ENCODE results near the gene SYNC. TPM values are rescaled to one million over a fixed set of nuclear protein-coding genes. Genes with fewer than 3 reads are reported as not detected.
A peak's percentile ranks its signal among the peaks of the same experiment; 100 is the strongest.

SYNC gene
- not detected for total RNA-seq

- H3K9me3 Mint-ChIP-seq, result no peaks in the 10 kb centered on the region
- H3K27me3 Mint-ChIP-seq, result peaks cover 41% of the 10 kb centered on the region
- no peak within 1 kb of the TSS for H3K27ac Mint-ChIP-seq
- peak within 1 kb of the TSS; percentile 14 for H3K4me3 Mint-ChIP-seq
- H3K36me3 Mint-ChIP-seq, result no peaks in the 10 kb centered on the region
- peaks cover 8% of the 10 kb centered on the region for H3K4me1 Mint-ChIP-seq
- DNase-seq, result peak; percentile 38
These were observed at the start of gene SYNC for GRCh38 chr1:32702599-32703478. Gene SYNC (minus strand): TSS chr1:32702770. CDS start chr1:32702660, 110 bp downstream.

GRCh38 chr1:32749771-32750170, 47.2 kb upstream of the SYNC start:
- Mint-ChIP-seq H3K4me1 (peaks cover 5% of the 10 kb centered on the region), H3K9me3 (no peaks in the 10 kb centered on the region), H3K27me3 (peaks cover 19% of the 10 kb centered on the region), H3K36me3 (no peaks in the 10 kb centered on the region), H3K4me3 (no peak overlapping the region), H3K27ac (no peak overlapping the region)
- no peak for DNase-seq

GRCh38 chr1:32749332-32749731, 46.8 kb upstream of the SYNC start:
- Mint-ChIP-seq H3K27me3 (peaks cover 16% of the 10 kb centered on the region), H3K4me3 (no peak overlapping the region), H3K4me1 (peaks cover 2% of the 10 kb centered on the region), H3K27ac (no peak overlapping the region), H3K9me3 (no peaks in the 10 kb centered on the region), H3K36me3 (no peaks in the 10 kb centered on the region)
- no peak for DNase-seq

- Mint-ChIP-seq H3K9me3 (no peaks in the 10 kb centered on the region), H3K4me3 (no peak overlapping the region), H3K4me1 (no peaks in the 10 kb centered on the region), H3K36me3 (no peaks in the 10 kb centered on the region), H3K27ac (no peak overlapping the region), H3K27me3 (peaks cover 17% of the 10 kb centered on the region)
- no peak for DNase-seq
These were observed 46.4 kb upstream of the SYNC start for GRCh38 chr1:32748926-32749325.

GRCh38 chr1:32748348-32748747, 45.8 kb upstream of the SYNC start:
- Mint-ChIP-seq H3K4me3 (no peak overlapping the region), H3K27ac (no peak overlapping the region), H3K36me3 (no peaks in the 10 kb centered on the region), H3K4me1 (no peaks in the 10 kb centered on the region), H3K9me3 (no peaks in the 10 kb centered on the region), H3K27me3 (peaks cover 21% of the 10 kb centered on the region)
- no peak for DNase-seq

GRCh38 chr1:32746130-32746529, 43.6 kb upstream of the SYNC start:
- DNase-seq, result no peak
- Mint-ChIP-seq H3K27ac (no peak overlapping the region), H3K4me3 (no peak overlapping the region), H3K9me3 (no peaks in the 10 kb centered on the region), H3K27me3 (peaks cover 26% of the 10 kb centered on the region), H3K4me1 (no peaks in the 10 kb centered on the region), H3K36me3 (no peaks in the 10 kb centered on the region)

GRCh38 chr1:32744071-32744425, 41.5 kb upstream of the SYNC start:
- H3K27me3 Mint-ChIP-seq, result peaks cover 37% of the 10 kb centered on the region
- DNase-seq, result no peak
- no peak overlapping the region for H3K27ac Mint-ChIP-seq
- H3K36me3 Mint-ChIP-seq, result no peaks in the 10 kb centered on the region
- no peak overlapping the region for H3K4me3 Mint-ChIP-seq
- H3K9me3 Mint-ChIP-seq, result no peaks in the 10 kb centered on the region
- no peaks in the 10 kb centered on the region for H3K4me1 Mint-ChIP-seq

GRCh38 chr1:32743380-32744070, 41.0 kb upstream of the SYNC start:
- Mint-ChIP-seq H3K4me1 (no peaks in the 10 kb centered on the region), H3K36me3 (no peaks in the 10 kb centered on the region), H3K4me3 (no peak overlapping the region), H3K27ac (no peak overlapping the region), H3K9me3 (no peaks in the 10 kb centered on the region), H3K27me3 (peaks cover 34% of the 10 kb centered on the region)
- no peak for DNase-seq

GRCh38 chr1:32742956-32743355, 40.4 kb upstream of the SYNC start:
- Mint-ChIP-seq H3K27ac (no peak overlapping the region), H3K27me3 (peaks cover 34% of the 10 kb centered on the region), H3K9me3 (no peaks in the 10 kb centered on the region), H3K4me3 (no peak overlapping the region), H3K4me1 (no peaks in the 10 kb centered on the region), H3K36me3 (no peaks in the 10 kb centered on the region)
- DNase-seq, result no peak

- no peak for DNase-seq
- Mint-ChIP-seq H3K27me3 (peaks cover 34% of the 10 kb centered on the region), H3K9me3 (no peaks in the 10 kb centered on the region), H3K27ac (no peak overlapping the region), H3K4me1 (no peaks in the 10 kb centered on the region), H3K4me3 (peak overlapping the region; percentile 18), H3K36me3 (no peaks in the 10 kb centered on the region)
These were observed 39.8 kb upstream of the SYNC start for GRCh38 chr1:32742199-32742947.

GRCh38 chr1:32741413-32742198, 39.0 kb upstream of the SYNC start:
- no peak for DNase-seq
- no peaks in the 10 kb centered on the region for H3K9me3 Mint-ChIP-seq
- H3K27me3 Mint-ChIP-seq, result peaks cover 35% of the 10 kb centered on the region
- no peaks in the 10 kb centered on the region for H3K36me3 Mint-ChIP-seq
- H3K4me1 Mint-ChIP-seq, result no peaks in the 10 kb centered on the region
- H3K27ac Mint-ChIP-seq, result no peak overlapping the region
- H3K4me3 Mint-ChIP-seq, result peak overlapping the region; percentile 45

GRCh38 chr1:32741059-32741412, 38.5 kb upstream of the SYNC start:
- H3K27ac Mint-ChIP-seq, result no peak overlapping the region
- peak overlapping the region; percentile 45 for H3K4me3 Mint-ChIP-seq
- H3K27me3 Mint-ChIP-seq, result peaks cover 37% of the 10 kb centered on the region
- no peaks in the 10 kb centered on the region for H3K4me1 Mint-ChIP-seq
- no peaks in the 10 kb centered on the region for H3K36me3 Mint-ChIP-seq
- no peak for DNase-seq
- no peaks in the 10 kb centered on the region for H3K9me3 Mint-ChIP-seq

GRCh38 chr1:32736812-32737791, 34.5 kb upstream of the SYNC start:
- no peak overlapping the region for H3K4me3 Mint-ChIP-seq
- no peaks in the 10 kb centered on the region for H3K36me3 Mint-ChIP-seq
- H3K4me1 Mint-ChIP-seq, result no peaks in the 10 kb centered on the region
- no peak for DNase-seq
- no peaks in the 10 kb centered on the region for H3K9me3 Mint-ChIP-seq
- peaks cover 18% of the 10 kb centered on the region for H3K27me3 Mint-ChIP-seq
- H3K27ac Mint-ChIP-seq, result no peak overlapping the region

Measured in activated naive CD8-positive, alpha-beta T cell treated with anti-CD3 and anti-CD28 coated beads for 36 hours (primary cell).